GM18499 (cell line): ENCODE measurements around the gene TRPV5.

ENCODE experiments used
- ATAC-seq: cut with Tn5 transposase; IDR thresholded peaks from one replicate; pipeline ENCODE4 v1.9.1; 2021; ENCODE audit warnings: moderate number of reproducible peaks; ENCODE audit not compliant: insufficient read depth, unreplicated experiment

TRPV5 gene

DNA sequence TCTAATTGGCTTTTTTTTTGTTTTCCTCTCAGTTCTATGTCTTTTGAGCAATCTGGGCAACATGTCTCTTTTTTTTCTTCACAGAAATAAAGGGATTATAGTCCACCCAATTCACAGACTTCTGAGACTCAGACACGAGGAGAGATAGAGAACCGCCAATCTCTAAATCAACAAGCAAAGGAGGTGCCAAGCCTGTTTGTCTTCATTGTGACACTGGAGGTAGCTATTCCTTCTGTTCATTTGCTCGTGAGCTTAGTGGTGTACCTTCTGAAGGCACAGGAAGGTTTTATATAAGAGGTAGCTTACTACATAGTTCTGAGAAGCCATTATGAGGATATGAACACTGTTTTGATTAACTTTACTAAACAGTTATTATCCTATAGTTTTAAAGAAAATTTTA, 72.6 kb downstream of the TRPV5 start:
- no peak for ATAC-seq

DNA sequence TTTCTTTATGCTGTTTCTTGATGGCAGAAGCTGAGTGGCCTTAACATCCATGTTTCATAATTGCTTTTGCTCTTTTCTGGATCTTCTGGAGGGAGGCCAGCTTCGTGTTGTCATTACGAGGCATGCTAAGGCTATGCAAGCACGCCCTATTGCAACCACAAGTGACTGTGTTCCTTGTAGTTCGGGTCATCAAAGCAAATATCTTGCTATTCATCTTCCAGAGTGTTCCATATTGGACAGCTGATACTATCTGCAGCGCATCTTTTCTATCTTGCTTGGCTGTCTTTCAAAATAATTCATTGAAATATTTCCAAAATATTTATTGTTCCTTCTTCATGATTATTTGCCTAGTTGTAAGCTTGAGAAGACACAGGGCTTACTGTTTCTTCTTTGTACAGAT, 73.7 kb downstream of the TRPV5 start:
- no peak for ATAC-seq

DNA sequence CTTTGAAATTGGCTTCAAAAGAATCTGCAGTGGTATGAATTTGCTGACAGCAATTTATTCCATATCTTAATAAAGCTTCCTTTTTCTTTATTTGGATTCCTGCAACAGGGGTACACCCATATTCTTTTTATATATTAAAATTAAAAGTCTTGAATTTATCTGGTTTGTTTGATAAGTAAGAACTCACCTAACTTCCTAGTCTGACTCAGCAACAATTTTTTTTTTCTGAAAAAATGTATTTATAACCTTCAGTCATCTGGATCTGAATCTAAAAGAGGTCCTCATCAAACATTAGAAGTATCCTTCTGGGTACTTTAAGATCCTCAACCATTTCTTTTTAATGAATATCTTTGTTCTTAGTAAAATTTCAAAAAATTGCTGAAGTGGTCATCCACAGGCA, 74.1 kb downstream of the TRPV5 start:
- ATAC-seq: no peak
